ENCODE results near the gene GJA10. TPM values are rescaled to one million over a fixed set of nuclear protein-coding genes. Genes with fewer than 3 reads are reported as not detected.
"Not testable (repeated sequence)": the region's sequence is repeated elsewhere in the genome, so short reads cannot be mapped to it uniquely, and the experiment has no call there.

The GJA10 gene
- total and polyA plus RNA-seq, 3 experiments from 2014 or later, result not detected

- Histone ChIP-seq H3K36me3 (ENCODE audit: insufficient read depth, low read length) (peaks cover 9% of the 10 kb centered on the region), H3K4me1 (ENCODE audit: insufficient read depth, low read length) (no peaks in the 10 kb centered on the region), H3K27ac (ENCODE audit: low read depth, low read length) (no peak overlapping the region), H3K27me3 (ENCODE audit: insufficient read depth, low read length, poor library complexity, severe bottlenecking) (no peaks in the 10 kb centered on the region), H3K4me3 (ENCODE audit: low read length) (no peak overlapping the region), H3K9me3 (ENCODE audit: low read length) (no peaks in the 10 kb centered on the region)
- POLR2A ChIA-PET, result no interaction called here
- H3K4me3 Mint-ChIP-seq, result no peak overlapping the region
- H3K9me3 Mint-ChIP-seq, result no peaks in the 10 kb centered on the region
- no peak overlapping the region for H3K27ac Mint-ChIP-seq
- no peaks in the 10 kb centered on the region for H3K27me3 Mint-ChIP-seq
- DNase-seq, result no peak
- H3K4me1 Mint-ChIP-seq, result peaks cover 0 to 2% (median 0%) of the 10 kb centered on the region in 3 donors
- CTCF ChIA-PET, result no interaction called here
- H3K36me3 Mint-ChIP-seq, result peaks cover 0 to 42% (median 8%) of the 10 kb centered on the region in 3 donors
Measured at GRCh38 chr6:89873721-89874120, 20.5 kb upstream of the GJA10 start.

- H3K4me1 ChIP-seq (ENCODE audit: insufficient read depth, low read length), result no peaks in the 10 kb centered on the region
- Mint-ChIP-seq H3K27me3 (no peaks in the 10 kb centered on the region), H3K4me1 (peaks cover 0 to 2% (median 0%) of the 10 kb centered on the region in 3 donors), H3K27ac (peak overlapping the region in 3 of 8 donors; percentile 22 to 63 (median 58)), H3K4me3 (no peak overlapping the region), H3K36me3 (peaks cover 0 to 39% (median 8%) of the 10 kb centered on the region in 3 donors), H3K9me3 (no peaks in the 10 kb centered on the region)
- POLR2A ChIA-PET, result no interaction called here
- DNase-seq, result no peak
- peaks cover 9% of the 10 kb centered on the region for H3K36me3 ChIP-seq (ENCODE audit: insufficient read depth, low read length)
- no peaks in the 10 kb centered on the region for H3K9me3 ChIP-seq (ENCODE audit: low read length)
- no peak overlapping the region for H3K4me3 ChIP-seq (ENCODE audit: low read length)
- H3K27ac ChIP-seq (ENCODE audit: low read depth, low read length), result no peak overlapping the region
- CTCF ChIA-PET, result no interaction called here
- no peaks in the 10 kb centered on the region for H3K27me3 ChIP-seq (ENCODE audit: insufficient read depth, low read length, poor library complexity, severe bottlenecking)
Measured at GRCh38 chr6:89874438-89874837, 19.8 kb upstream of the GJA10 start.

- Histone ChIP-seq H3K36me3 (ENCODE audit: insufficient read depth, low read length) (no peaks in the 10 kb centered on the region), H3K27ac (ENCODE audit: low read depth, low read length) (no peak overlapping the region), H3K27me3 (ENCODE audit: insufficient read depth, low read length, poor library complexity, severe bottlenecking) (no peaks in the 10 kb centered on the region), H3K4me1 (ENCODE audit: insufficient read depth, low read length) (no peaks in the 10 kb centered on the region), H3K4me3 (ENCODE audit: low read length) (no peak overlapping the region), H3K9me3 (ENCODE audit: low read length) (no peaks in the 10 kb centered on the region)
- CTCF ChIA-PET, result no interaction called here
- Mint-ChIP-seq H3K36me3 (no peaks in the 10 kb centered on the region), H3K4me1 (no peaks in the 10 kb centered on the region), H3K4me3 (no peak overlapping the region), H3K9me3 (no peaks in the 10 kb centered on the region), H3K27me3 (peaks cover 18 to 25% of the 10 kb centered on the region in 2 donors), H3K27ac (no peak overlapping the region)
- POLR2A ChIA-PET, result interaction anchor here (0.6 kb wide), 1 partner anchor 771 kb away, joined by 12 read pairs; no protein-coding TSS in a partner anchor
- no peak for DNase-seq
Measured at GRCh38 chr6:89886378-89887120, 7.7 kb upstream of the GJA10 start.

- Histone ChIP-seq H3K27me3 (ENCODE audit: insufficient read depth, low read length, poor library complexity, severe bottlenecking) (no peaks in the 10 kb centered on the region), H3K36me3 (ENCODE audit: insufficient read depth, low read length) (no peaks in the 10 kb centered on the region), H3K4me1 (ENCODE audit: insufficient read depth, low read length) (no peaks in the 10 kb centered on the region), H3K4me3 (ENCODE audit: low read length) (no peak overlapping the region), H3K27ac (ENCODE audit: low read depth, low read length) (no peak overlapping the region), H3K9me3 (ENCODE audit: low read length) (no peaks in the 10 kb centered on the region)
- ChIA-PET CTCF (no interaction called here), POLR2A (no interaction called here)
- Mint-ChIP-seq H3K4me3 (peak overlapping the region in 1 of 7 donors; percentile 47), H3K36me3 (no peaks in the 10 kb centered on the region), H3K27me3 (peaks cover 22 to 29% of the 10 kb centered on the region in 2 donors), H3K9me3 (no peaks in the 10 kb centered on the region), H3K4me1 (no peaks in the 10 kb centered on the region), H3K27ac (no peak overlapping the region)
- peak in 1 of 5 donors; percentile 4 for DNase-seq
Measured at GRCh38 chr6:89887452-89888137, 6.7 kb upstream of the GJA10 start.

- no peak overlapping the region for H3K4me3 ChIP-seq (ENCODE audit: low read length)
- CTCF ChIA-PET, result no interaction called here
Measured at GRCh38 chr6:89888138-89888514, 6.1 kb upstream of the GJA10 start.

GRCh38 chr6:89888871-89889270 lies 5.4 kb upstream of the GJA10 start:
- H3K9me3 Mint-ChIP-seq, result no peaks in the 10 kb centered on the region
- CTCF ChIA-PET, result no interaction called here

More at GRCh38 chr6:89888138-89888514, 6.1 kb upstream of the GJA10 start:
- H3K9me3 ChIP-seq (ENCODE audit: low read length), result no peaks in the 10 kb centered on the region
- Mint-ChIP-seq H3K27me3 (peaks cover 26 to 32% of the 10 kb centered on the region in 2 donors), H3K9me3 (no peaks in the 10 kb centered on the region), H3K4me3 (no peak overlapping the region), H3K36me3 (no peaks in the 10 kb centered on the region), H3K4me1 (no peaks in the 10 kb centered on the region), H3K27ac (no peak overlapping the region)
- POLR2A ChIA-PET, result no interaction called here
- H3K4me1 ChIP-seq (ENCODE audit: insufficient read depth, low read length), result no peaks in the 10 kb centered on the region
- no peak for DNase-seq
- no peak overlapping the region for H3K27ac ChIP-seq (ENCODE audit: low read depth, low read length)
- H3K27me3 ChIP-seq (ENCODE audit: insufficient read depth, low read length, poor library complexity, severe bottlenecking), result no peaks in the 10 kb centered on the region
- H3K36me3 ChIP-seq (ENCODE audit: insufficient read depth, low read length), result no peaks in the 10 kb centered on the region

GRCh38 chr6:89890845-89891528 lies 3.3 kb upstream of the GJA10 start:
- H3K9me3 Mint-ChIP-seq; H3K36me3 ChIP-seq (ENCODE audit: insufficient read depth, low read length); H3K9me3 ChIP-seq (ENCODE audit: low read length); H3K27ac ChIP-seq (ENCODE audit: low read depth, low read length); H3K27ac Mint-ChIP-seq; DNase-seq; H3K36me3 Mint-ChIP-seq; H3K4me3 Mint-ChIP-seq; POLR2A ChIA-PET; H3K4me3 ChIP-seq (ENCODE audit: low read length); CTCF ChIA-PET; H3K4me1 ChIP-seq (ENCODE audit: insufficient read depth, low read length); H3K27me3 ChIP-seq (ENCODE audit: insufficient read depth, low read length, poor library complexity, severe bottlenecking); H3K4me1 Mint-ChIP-seq: not testable (repeated sequence)
- H3K27me3 Mint-ChIP-seq, result peaks cover 34 to 59% of the 10 kb centered on the region in 2 donors

More at GRCh38 chr6:89888871-89889270, 5.4 kb upstream of the GJA10 start:
- Histone ChIP-seq H3K4me1 (ENCODE audit: insufficient read depth, low read length) (no peaks in the 10 kb centered on the region), H3K27me3 (ENCODE audit: insufficient read depth, low read length, poor library complexity, severe bottlenecking) (no peaks in the 10 kb centered on the region), H3K4me3 (ENCODE audit: low read length) (no peak overlapping the region), H3K9me3 (ENCODE audit: low read length) (no peaks in the 10 kb centered on the region), H3K27ac (ENCODE audit: low read depth, low read length) (no peak overlapping the region), H3K36me3 (ENCODE audit: insufficient read depth, low read length) (no peaks in the 10 kb centered on the region)
- POLR2A ChIA-PET, result no interaction called here
- DNase-seq, result no peak
- Mint-ChIP-seq H3K27me3 (peaks cover 31 to 39% of the 10 kb centered on the region in 2 donors), H3K36me3 (no peaks in the 10 kb centered on the region), H3K4me1 (no peaks in the 10 kb centered on the region), H3K4me3 (no peak overlapping the region), H3K27ac (no peak overlapping the region)

GRCh38 chr6:89892577-89892976 lies 1.7 kb upstream of the GJA10 start:
- H3K9me3 ChIP-seq (ENCODE audit: low read length); H3K9me3 Mint-ChIP-seq; H3K4me1 ChIP-seq (ENCODE audit: insufficient read depth, low read length); H3K4me3 ChIP-seq (ENCODE audit: low read length); H3K4me1 Mint-ChIP-seq; H3K27ac Mint-ChIP-seq; H3K27ac ChIP-seq (ENCODE audit: low read depth, low read length); CTCF ChIA-PET; H3K36me3 ChIP-seq (ENCODE audit: insufficient read depth, low read length); H3K36me3 Mint-ChIP-seq; H3K4me3 Mint-ChIP-seq; POLR2A ChIA-PET; DNase-seq; H3K27me3 ChIP-seq (ENCODE audit: insufficient read depth, low read length, poor library complexity, severe bottlenecking): not testable (repeated sequence)
- H3K27me3 Mint-ChIP-seq, result peaks cover 34 to 63% of the 10 kb centered on the region in 2 donors

Data from CD8-positive, alpha-beta memory T cell (primary cell).